Stromal cell of bone marrow (primary cell): ENCODE data around the gene CFAP221.

ENCODE experiments used
- DNase-seq: peaks from one replicate; pipeline ENCODE4 v3.0.0-alpha.2; 2012; ENCODE audit warnings: low read depth

Gene CFAP221

DNA sequence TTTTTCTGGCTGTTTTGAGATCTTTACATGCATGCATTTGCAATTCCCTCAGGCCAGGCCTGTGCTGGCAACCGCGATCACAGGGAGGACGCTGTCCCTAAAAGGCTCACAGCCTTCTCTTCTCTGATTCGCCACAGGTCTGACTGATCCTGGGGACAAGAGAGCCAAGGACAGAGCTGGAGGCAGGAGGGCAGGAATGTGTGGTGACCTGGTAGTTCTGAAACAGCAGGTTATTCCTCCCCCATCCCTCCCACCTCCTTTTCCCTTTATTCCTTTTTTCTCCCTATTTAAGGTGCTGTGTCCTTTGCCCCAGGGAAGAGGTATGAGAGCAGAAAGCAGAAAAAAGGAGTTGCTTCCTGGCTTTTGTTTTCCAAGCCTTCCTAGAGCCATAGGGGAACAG lies 156.6 kb downstream of the CFAP221 start:
- no peak for DNase-seq

DNA sequence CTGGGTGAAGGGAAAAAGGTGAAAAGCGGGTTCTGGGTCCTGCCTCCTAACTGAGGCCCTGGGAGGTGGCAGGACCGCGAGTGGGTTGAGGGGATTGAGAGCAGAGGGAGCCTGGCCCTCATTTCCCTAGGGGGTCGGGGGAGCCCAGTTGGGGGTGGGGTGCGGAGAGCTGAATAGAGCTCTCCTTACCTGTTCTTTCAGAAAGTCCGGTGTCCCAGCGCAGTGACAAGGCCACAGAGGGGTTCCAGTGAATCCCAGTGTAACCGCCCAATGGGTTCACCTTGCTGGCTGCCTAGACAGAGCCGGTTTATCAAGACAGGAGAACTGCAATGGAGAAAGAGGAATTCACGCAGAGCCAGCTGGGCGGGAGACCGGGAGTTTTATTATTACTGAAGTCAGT lies 157.1 kb downstream of the CFAP221 start:
- DNase-seq: no peak

- DNase-seq: no peak
Measured at GRCh38 chr2:119702203-119702917, 158.1 kb downstream of the CFAP221 start.

DNA sequence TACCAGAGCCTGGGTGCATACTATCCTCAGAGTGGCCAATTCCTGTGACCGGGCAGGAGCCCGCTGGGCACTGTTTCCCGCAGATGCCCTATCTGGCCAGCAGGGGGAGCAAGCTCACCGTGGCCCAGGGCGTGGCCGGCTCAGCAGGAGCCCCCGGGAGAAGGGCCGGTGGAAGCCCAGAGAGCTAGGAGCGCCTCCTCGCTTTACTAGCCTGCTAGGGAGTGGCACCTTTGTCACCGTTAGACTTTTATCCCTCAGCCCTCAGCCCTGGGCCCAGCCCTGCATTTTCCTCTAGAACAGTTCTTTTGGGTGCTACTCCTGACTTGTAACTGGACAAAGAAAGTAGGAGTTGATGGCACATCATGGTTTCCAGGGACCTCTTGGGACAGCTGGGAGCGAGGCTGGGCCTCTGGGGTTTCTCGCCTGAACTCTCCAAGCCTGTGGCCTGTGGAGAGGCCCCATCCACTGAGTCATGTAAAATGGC lies 158.7 kb downstream of the CFAP221 start:
- DNase-seq: peak; percentile 25

DNA sequence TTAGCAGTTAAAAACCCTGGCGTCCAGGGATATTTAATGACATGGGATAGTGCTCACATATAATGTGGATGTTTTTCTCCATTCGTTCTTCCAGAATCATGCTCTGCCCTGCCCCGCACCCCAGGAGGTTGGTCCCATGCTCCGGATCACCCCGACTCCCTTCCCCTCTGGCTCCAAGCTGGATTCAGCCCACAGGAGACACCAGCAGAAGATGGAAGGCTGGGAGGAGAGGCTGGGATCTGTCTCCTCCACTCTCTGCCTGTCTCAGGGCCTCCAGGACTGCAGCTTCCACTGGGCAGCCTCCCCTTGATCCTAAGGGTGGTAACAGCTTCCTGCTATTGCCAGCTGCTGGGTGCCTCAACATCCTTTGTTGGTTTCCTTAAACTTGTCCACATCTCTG lies 159.3 kb downstream of the CFAP221 start:
- no peak for DNase-seq

DNA sequence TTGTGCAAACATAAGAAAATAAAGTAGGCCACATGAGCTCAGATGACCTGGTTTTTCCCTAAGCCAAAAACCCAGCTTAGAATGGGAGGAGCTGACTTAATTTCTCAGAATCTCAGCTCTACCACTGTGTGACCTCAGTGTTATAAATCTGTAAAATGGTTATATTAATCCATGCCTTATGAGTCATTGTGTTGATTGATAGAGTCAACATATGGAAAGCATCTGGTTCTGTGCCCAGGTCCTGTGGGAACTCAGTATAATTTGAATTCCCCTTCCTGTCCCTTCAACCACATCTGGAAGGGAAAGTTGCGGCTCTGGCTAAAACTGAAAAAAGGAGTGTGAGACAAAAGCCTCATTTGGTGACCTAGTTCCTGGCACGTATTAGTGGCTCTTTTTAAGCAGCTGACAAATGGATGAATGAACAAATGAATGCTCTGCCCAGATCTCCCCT lies 160.4 kb downstream of the CFAP221 start:
- DNase-seq: peak; percentile 3

DNA sequence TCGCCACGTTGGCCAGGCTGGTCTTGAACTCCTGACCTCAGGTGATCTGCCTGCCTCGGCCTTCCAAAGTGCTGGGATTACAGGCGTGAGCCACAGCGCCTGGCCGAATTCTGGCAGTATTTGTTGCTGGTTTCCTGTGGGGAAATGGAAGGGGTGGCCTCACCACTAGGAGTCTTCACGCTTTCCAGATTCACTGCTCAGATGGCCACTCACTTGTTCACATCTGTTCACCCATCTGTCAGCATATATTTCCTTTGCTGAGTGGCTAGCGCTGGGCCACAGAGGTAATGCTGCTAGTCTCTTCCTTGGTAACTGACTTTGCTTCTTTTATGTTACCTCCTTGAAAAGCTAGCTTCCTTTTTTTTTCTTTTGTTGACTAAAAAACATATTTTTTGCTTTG lies 162.0 kb downstream of the CFAP221 start:
- no peak for DNase-seq
